ENCODE measurements around the gene PRORP.
"Not testable (repeated sequence)": the region's sequence is repeated elsewhere in the genome, so short reads cannot be mapped to it uniquely, and the experiment has no call there.

The PRORP gene

DNA sequence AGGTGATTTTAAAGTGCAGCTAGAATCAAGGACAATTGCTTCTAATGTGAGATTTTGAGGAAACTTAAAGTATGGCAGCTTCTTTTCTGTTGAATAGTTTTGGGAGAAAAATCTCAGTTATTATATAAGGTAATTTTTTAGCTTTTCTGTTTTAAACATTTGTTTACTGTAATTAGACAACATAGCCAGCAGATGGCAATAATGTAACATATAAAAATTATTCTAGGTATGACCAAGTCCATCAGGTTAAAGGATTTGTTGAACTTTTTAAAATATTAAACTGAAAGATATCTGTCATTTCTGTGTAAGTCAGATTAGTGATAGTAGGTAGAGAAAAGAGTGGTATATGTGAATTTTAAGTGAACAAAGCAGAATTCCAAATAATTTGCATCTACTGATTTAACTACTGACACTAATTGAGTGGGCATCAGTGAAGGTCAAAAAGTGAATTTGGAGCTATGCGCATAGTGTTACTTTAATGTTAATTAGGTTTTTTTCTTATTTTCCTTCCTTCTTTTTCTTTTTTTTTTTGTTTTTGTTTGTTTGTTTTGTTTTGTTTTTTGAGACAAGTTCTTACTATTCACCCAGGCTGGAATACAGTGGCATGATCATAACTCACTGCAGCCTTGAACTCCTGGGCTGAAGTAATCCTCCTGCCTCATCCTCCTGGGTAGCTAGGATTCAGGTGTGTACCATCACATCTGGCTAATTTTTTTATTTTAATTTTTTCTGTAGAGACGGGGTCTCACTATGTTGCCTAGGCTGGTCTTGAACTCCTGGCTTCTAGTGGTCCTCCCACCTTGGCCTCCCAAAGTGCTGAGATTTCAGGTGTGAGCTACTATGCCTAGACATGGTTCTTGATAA lies 18.6 kb downstream of the PRORP start:
- FAIRE-seq, result peak; percentile 83

GRCh38 chr14:35144029-35144428 lies 21.7 kb downstream of the PRORP start:
- FAIRE-seq, result no peak

DNA sequence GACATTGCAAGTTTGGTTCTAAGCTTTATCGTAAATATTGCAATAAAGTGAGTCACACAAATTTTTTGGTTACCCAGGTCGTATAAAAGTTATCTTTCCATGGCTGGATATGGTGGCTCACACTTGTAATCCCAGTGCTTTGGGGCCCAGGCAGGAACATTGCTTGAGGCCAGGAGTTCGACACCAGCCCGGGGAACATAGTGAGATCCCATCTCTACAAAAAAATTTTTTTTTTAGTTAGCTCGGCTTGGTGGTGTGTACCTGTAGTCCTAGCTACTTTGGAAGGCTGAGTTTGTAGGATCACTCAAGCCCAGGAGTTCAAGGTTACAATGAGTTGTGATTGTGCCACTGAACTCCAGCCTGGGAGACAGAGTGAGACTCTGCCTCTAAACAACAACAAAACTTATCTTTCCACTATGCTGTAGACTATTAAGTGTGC lies 24.4 kb downstream of the PRORP start:
- FAIRE-seq, result no peak

- no peak for FAIRE-seq
Measured at GRCh38 chr14:35147186-35147585, 24.8 kb downstream of the PRORP start.

- FAIRE-seq, result no peak
Measured at GRCh38 chr14:35147711-35148110, 25.4 kb downstream of the PRORP start.

- no peak for FAIRE-seq
Measured at GRCh38 chr14:35149239-35149638, 26.9 kb downstream of the PRORP start.

- FAIRE-seq, result not testable (repeated sequence)
Measured at GRCh38 chr14:35152531-35152930, 30.2 kb downstream of the PRORP start.

DNA sequence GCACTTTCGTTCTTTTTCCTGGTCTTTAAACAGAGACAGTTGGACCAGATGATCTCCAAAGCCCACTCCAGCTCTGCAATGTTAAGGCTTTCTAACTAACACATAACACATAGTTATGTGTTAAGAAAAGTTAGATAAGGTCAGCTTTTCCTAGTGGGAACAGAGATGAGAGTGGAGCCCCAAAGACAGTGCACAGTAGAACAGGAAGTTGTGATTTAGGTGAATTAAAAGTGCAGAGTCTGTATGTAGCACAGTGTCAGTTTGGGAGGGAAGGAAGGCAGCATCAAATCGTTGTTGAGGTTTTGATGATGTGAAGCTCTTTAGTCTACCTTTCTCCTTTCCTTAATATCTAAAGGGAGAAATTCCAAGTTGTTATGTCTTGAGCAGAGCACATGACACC lies 31.7 kb downstream of the PRORP start:
- FAIRE-seq, result no peak

DNA sequence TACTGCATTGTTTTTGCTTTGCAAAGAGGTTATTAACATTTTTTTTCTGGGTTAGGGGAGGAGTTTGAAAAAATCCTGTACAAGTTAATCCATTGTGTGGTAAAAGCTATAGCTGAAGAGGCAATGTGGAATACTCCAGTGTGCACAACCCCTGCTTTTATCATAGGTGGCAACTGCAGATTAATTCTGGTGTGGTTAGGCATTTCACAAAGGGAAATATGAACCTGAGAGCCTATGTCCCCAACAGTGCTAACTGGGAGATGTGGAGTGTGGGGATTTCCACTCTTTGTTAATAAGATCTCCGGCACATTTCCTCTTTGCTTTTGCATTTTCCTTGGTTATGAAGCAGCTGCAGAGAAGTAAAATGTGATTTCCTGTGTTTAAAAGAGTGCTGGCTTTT lies 33.6 kb downstream of the PRORP start:
- FAIRE-seq, result no peak

DNA sequence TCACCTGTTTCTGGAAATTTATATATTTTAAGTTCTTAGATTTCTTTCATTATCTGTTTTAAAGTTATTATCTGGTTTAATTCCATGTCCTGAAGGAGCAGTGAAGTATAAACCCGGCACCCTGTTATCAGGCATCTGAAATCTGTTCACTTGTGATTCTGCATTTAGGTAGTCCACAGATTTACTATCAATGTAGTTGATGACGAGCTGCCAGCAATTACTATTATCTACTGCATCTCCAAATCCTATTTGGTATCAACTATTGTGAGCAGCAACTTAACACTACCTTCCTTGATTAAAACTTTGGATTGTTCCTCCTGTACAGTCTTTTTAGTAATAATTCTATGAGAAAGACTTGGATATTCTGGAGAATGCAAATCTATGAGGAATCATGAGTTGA lies 36.1 kb downstream of the PRORP start:
- FAIRE-seq, result no peak

GRCh38 chr14:35158951-35159653 lies 36.8 kb downstream of the PRORP start:
- FAIRE-seq, result no peak

- FAIRE-seq, result no peak
Measured at GRCh38 chr14:35159742-35160409, 37.5 kb downstream of the PRORP start.

- no peak for FAIRE-seq
Measured at GRCh38 chr14:35161231-35161630, 38.9 kb downstream of the PRORP start.

DNA sequence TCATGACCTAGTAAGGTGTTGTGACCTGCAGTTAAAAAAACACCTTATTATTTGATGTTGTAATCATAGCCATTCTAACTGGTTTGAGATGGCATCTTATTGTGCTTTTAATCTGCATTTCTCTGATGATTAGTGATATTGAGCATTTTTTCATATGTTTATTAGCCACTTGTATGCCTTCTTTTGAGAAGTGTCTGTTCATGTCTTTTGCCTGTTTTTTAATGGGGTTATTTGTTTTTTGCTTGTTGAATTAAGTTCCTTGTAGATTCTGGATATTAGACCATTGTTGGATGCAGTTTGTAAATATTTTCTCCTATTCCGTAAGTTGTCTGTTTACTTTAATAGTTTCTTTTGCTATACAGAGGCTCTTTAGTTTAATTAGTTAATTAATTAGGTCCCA lies 41.0 kb downstream of the PRORP start:
- FAIRE-seq, result no peak

DNA sequence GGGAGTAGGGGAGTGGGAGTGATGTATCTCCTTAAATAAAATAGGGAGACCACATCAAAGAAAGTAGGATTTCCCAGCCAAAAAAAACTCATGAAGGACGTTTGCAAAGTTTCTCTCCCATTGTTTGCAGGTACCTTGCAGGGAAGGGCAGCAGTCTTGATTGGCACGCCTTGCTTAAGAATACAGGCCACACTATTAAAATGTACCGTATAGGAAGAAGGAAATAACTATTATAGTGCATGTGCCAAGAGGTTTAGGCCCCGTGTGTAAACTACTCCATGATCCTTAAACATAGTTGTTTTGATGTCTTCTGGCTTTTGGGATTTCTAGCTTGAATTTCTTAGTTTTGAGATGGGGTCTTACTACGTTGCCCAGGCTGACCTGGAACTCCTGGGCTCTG lies 42.5 kb downstream of the PRORP start:
- no peak for FAIRE-seq

- no peak for FAIRE-seq
Measured at GRCh38 chr14:35167496-35167895, 45.1 kb downstream of the PRORP start.

Measured in G401.6 (cell line).